CD14-positive monocyte (primary cell): Measurements from ENCODE around the gene ELN. TPM values are rescaled to one million over a fixed set of nuclear protein-coding genes. Genes with fewer than 3 reads are reported as not detected.

Source experiments
- DNase-seq, 3 donors: peaks; one replicate each; pipeline ENCODE4 v3.0.0-alpha.2; 2011 to 2022
- H2AFZ ChIP-seq: 2 replicates; pipeline ENCODE4 v1.6.0; 2012; ENCODE audit warnings: mild to moderate bottlenecking, low read depth, low read length, inconsistent platforms; ENCODE audit not compliant: insufficient read depth, poor library complexity, severe bottlenecking
- H3K27ac ChIP-seq, 2 donors: 1 replicate in 1 of 2; 2 replicates in 1 of 2; pipeline ENCODE4 v1.5.1; 2012 to 2013; ENCODE audit warnings: low read length in 2 of 2, control low read depth in 1 of 2, inconsistent platforms in 1 of 2, low read depth in 1 of 2, mild to moderate bottlenecking in 1 of 2
- H3K27me3 ChIP-seq, 2 donors: one replicate each; pipeline versions ENCODE4 v1.6.0 to v1.6.1; 2011 to 2013; ENCODE audit warnings: low read length in 2 of 2; ENCODE audit not compliant: control insufficient read depth in 2 of 2, insufficient read depth in 2 of 2
- H3K36me3 ChIP-seq, 2 donors: replicated peaks in 1 of 2; 1 replicate in 1 of 2; 2 replicates in 1 of 2; pipeline versions ENCODE4 v1.5.1 to v1.6.1; 2012 to 2013; ENCODE audit warnings: low read length in 2 of 2, control low read depth in 1 of 2, inconsistent platforms in 1 of 2, mild to moderate bottlenecking in 1 of 2; ENCODE audit not compliant: insufficient read depth in 2 of 2, control insufficient read depth in 1 of 2
- H3K4me1 ChIP-seq, 2 donors: 1 replicate in 1 of 2; 2 replicates in 1 of 2; pipeline versions ENCODE4 v1.5.1 to v1.6.1; 2012 to 2013; ENCODE audit warnings: low read length in 2 of 2, control low read depth in 1 of 2, inconsistent platforms in 1 of 2, mild to moderate bottlenecking in 1 of 2, moderate library complexity in 1 of 2; ENCODE audit not compliant: insufficient read depth in 2 of 2, control insufficient read depth in 1 of 2
- H3K4me2 ChIP-seq: replicated peaks from 2 replicates; pipeline ENCODE3; 2012; ENCODE audit warnings: low read length, moderate library complexity, mild to moderate bottlenecking; ENCODE audit not compliant: poor library complexity, severe bottlenecking; ENCODE audit errors: extremely low read depth
- H3K4me3 ChIP-seq, 3 experiments: fragments of 200-600 bp in 1 of 3; sonication (generic) in 1 of 3; replicated peaks in 1 of 3; 1 replicate in 2 of 3; 2 replicates in 1 of 3; pipeline ENCODE4 v1.5.1; 2011 to 2013; ENCODE audit warnings: low read length in 3 of 3, mild to moderate bottlenecking in 3 of 3, control low read depth in 2 of 3, low read depth in 2 of 3, inconsistent platforms in 1 of 3, moderate library complexity in 1 of 3
- H3K79me2 ChIP-seq: 2 replicates; pipeline ENCODE4 v1.6.0; 2012; ENCODE audit warnings: mild to moderate bottlenecking, control low read depth, inconsistent platforms, low read length, moderate library complexity; ENCODE audit not compliant: insufficient read depth
- H3K9ac ChIP-seq: 2 replicates; pipeline ENCODE4 v1.6.0; 2017; ENCODE audit warnings: low read length, mild to moderate bottlenecking; ENCODE audit not compliant: insufficient read depth, poor library complexity, severe bottlenecking
- H3K9me3 ChIP-seq, 2 donors: replicated peaks in 1 of 2; 1 replicate in 1 of 2; 2 replicates in 1 of 2; pipeline versions ENCODE4 v1.5.1 to v1.6.1; 2012 to 2013; ENCODE audit warnings: low read length in 2 of 2, control low read depth in 1 of 2; ENCODE audit not compliant: control insufficient read depth in 1 of 2, insufficient read depth in 1 of 2
- H4K20me1 ChIP-seq: 2 replicates; pipeline ENCODE4 v1.6.0; 2012; ENCODE audit warnings: mild to moderate bottlenecking, low read length, control low read depth, moderate library complexity; ENCODE audit not compliant: insufficient read depth
- H3K27ac Mint-ChIP-seq, 7 donors: one replicate each; pipeline ENCODE4 v1.8.0; 2020; ENCODE audit warnings: mild to moderate bottlenecking in 7 of 7, mixed read lengths in 7 of 7, moderate library complexity in 6 of 7, inconsistent platforms in 2 of 7
- H3K27me3 Mint-ChIP-seq, 3 donors: one replicate each; pipeline ENCODE4 v1.8.0; 2021 to 2022; ENCODE audit warnings: low read depth in 3 of 3, mild to moderate bottlenecking in 3 of 3, mixed read lengths in 3 of 3, moderate library complexity in 3 of 3, inconsistent platforms in 1 of 3
- H3K36me3 Mint-ChIP-seq, 2 donors: one replicate each; pipeline ENCODE4 v1.8.0; 2020; ENCODE audit warnings: mixed read lengths in 2 of 2, inconsistent platforms in 1 of 2, mild to moderate bottlenecking in 1 of 2
- H3K4me1 Mint-ChIP-seq: one replicate; pipeline ENCODE4 v1.8.0; 2020; ENCODE audit warnings: mild to moderate bottlenecking, mixed read lengths
- H3K4me3 Mint-ChIP-seq, 2 donors: one replicate each; pipeline ENCODE4 v1.8.0; 2020; ENCODE audit warnings: mild to moderate bottlenecking in 2 of 2, mixed read lengths in 2 of 2, moderate library complexity in 1 of 2
- H3K9me3 Mint-ChIP-seq, 7 donors: one replicate each; pipeline ENCODE4 v1.8.0; 2020 to 2022; ENCODE audit warnings: mixed read lengths in 7 of 7, mild to moderate bottlenecking in 6 of 7, moderate library complexity in 6 of 7, inconsistent platforms in 2 of 7
- CTCF ChIP-seq: fragments of 200-600 bp; IDR thresholded peaks from one replicate; pipeline ENCODE4 v1.8.0; 2022; ENCODE audit warnings: antibody characterized with exemption, mild to moderate bottlenecking
- WGBS: methylation state at CpG from one replicate; pipeline ENCODE4 v1.1.5; 2013; ENCODE audit warnings: missing lambda C conversion rate; ENCODE audit not compliant: insufficient coverage; 5-methylcytosine and 5-hydroxymethylcytosine counted together
- intact Hi-C, 2 donors: fragments of 100-400 bp; cut with micrococcal nuclease; formaldehyde crosslinking; loops; one replicate each; pipeline versions ENCODE4 v1.15.0 to v1.15.1; 2023
- polyA plus RNA-seq, 3 donors: library from polyadenylated mRNA; depleted of rRNA in 1 of 3; unstranded in 2 of 3; stranded (reverse) in 1 of 3; fragments of 300-500 nt in 2 of 3; fragments of >200 nt in 1 of 3; fragmentation: Illumina TruSeq in 2 of 3; gene quantifications; 1 replicate in 2 of 3; 2 replicates in 1 of 3; pipeline ENCODE4 v1.2.3, GENCODE V29; 2012 to 2021

ELN gene
- polyA plus RNA-seq, 3 donors: not detected

- Histone ChIP-seq H3K36me3 (no peaks in the 10 kb centered on the region), H3K79me2 (no peaks in the 10 kb centered on the region), H4K20me1 (no peaks in the 10 kb centered on the region), H3K9me3 (peaks cover 0 to 10% of the 10 kb centered on the region in 2 donors), H3K4me2 (no peak overlapping the region), H3K4me1 (peaks cover 2 to 14% of the 10 kb centered on the region in 2 donors), H3K4me3 (no peak overlapping the region), H2AFZ (peak overlapping the region; percentile 5), H3K27me3 (peaks cover 36 to 60% of the 10 kb centered on the region in 2 donors), H3K9ac (no peak overlapping the region), H3K27ac (no peak overlapping the region)
- H3K27ac Mint-ChIP-seq: no peak overlapping the region
- peaks cover 0 to 9% (median 0%) of the 10 kb centered on the region in 7 donors for H3K9me3 Mint-ChIP-seq
- intact Hi-C loops: loop anchor here (2.0 to 10.0 kb wide), 2 partner anchors 160 to 222 kb away; no protein-coding TSS in a partner anchor
- H3K4me1 Mint-ChIP-seq: peaks cover 9% of the 10 kb centered on the region
- H3K36me3 Mint-ChIP-seq: peaks cover 0 to 3% of the 10 kb centered on the region in 2 donors
- DNase-seq: no peak
- H3K4me3 Mint-ChIP-seq: peak overlapping the region in 1 of 2 donors; percentile 67
- TF ChIP-seq CTCF: no peak
- peaks cover 56 to 86% (median 68%) of the 10 kb centered on the region in 3 donors for H3K27me3 Mint-ChIP-seq
- WGBS: 17% methylated on average over 4 of the region's 6 CpGs
Measured at GRCh38 chr7:74026406-74026902, 1.5 kb upstream of the ELN start.

DNA sequence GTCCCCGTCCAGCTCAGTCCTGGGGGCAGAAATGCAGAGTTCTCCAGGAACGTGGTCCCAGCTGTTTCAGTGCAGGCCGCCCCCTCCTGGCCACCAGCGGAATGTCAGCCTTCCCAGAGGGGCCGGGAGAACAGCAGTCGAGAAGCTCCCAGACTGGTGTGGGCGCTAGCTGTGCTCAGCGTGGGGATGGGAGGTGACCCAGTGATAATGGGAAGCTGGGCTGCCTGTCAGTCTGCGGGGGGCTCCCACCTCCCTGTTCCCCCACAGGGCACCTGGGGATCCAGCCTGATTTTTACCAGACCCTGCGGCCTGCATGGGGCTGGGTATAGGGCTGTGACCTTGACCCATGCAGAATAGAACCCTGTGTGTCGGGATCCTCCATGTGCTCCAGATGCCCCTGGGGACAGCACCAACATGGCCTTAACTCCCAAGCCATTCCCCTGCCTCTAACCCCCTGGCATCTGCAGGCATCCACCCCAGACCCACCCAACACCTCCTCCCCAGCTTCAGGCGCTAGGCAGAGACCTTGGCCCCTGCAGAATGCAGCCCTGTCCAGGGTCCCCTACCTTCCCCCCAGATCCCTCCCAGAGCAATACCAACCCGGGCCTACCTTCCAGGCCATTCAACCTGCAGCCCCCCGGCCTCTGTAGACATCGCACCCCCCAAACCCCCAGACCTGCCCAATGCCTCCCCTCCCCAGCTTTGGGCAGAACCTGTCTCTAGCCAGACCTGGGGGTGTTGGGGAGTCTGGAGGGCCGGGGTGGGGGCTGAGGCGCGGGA lies 880 bp upstream of the ELN start:
- peak; percentile 34 to 46 (median 42) for DNase-seq
- no peak overlapping the region for H3K4me2 ChIP-seq
- H3K4me3 Mint-ChIP-seq: peak overlapping the region in 1 of 2 donors; percentile 67
- peaks cover 9% of the 10 kb centered on the region for H3K4me1 Mint-ChIP-seq
- intact Hi-C loops: loop anchor here (2.0 to 10.0 kb wide), 2 partner anchors 160 to 222 kb away; no protein-coding TSS in a partner anchor
- no peak overlapping the region for H3K27ac Mint-ChIP-seq
- peaks cover 0 to 3% of the 10 kb centered on the region in 2 donors for H3K36me3 Mint-ChIP-seq
- peak; percentile 99 for TF ChIP-seq CTCF
- no peaks in the 10 kb centered on the region for H4K20me1 ChIP-seq
- H3K27me3 Mint-ChIP-seq: peaks cover 61 to 89% (median 70%) of the 10 kb centered on the region in 3 donors
- 22% methylated on average over 14 of the region's 18 CpGs for WGBS
- no peaks in the 10 kb centered on the region for H3K36me3 ChIP-seq
- H3K9me3 ChIP-seq: peaks cover 0 to 10% of the 10 kb centered on the region in 2 donors
- H3K27ac ChIP-seq: no peak overlapping the region
- peaks cover 0 to 9% (median 0%) of the 10 kb centered on the region in 7 donors for H3K9me3 Mint-ChIP-seq
- H3K27me3 ChIP-seq: peaks cover 36 to 60% of the 10 kb centered on the region in 2 donors
- no peaks in the 10 kb centered on the region for H3K79me2 ChIP-seq
- H3K9ac ChIP-seq: no peak overlapping the region
- H3K4me3 ChIP-seq: no peak overlapping the region
- H2AFZ ChIP-seq: peak overlapping the region; percentile 13
- H3K4me1 ChIP-seq: peaks cover 2 to 14% of the 10 kb centered on the region in 2 donors
